H1 (cell line): Measurements from ENCODE around the gene RNMT. TPM values are rescaled to one million over a fixed set of nuclear protein-coding genes. Genes with fewer than 3 reads are reported as not detected.

Source experiments
- CTCF ChIA-PET: fragments of 300-600 bp; sonication (Branson Sonifier 250); formaldehyde crosslinking; loops from one replicate; lab custom pipeline; 2021; ENCODE audit not compliant: partially characterized antibody; lab: Charles Lee
- POLR2A ChIA-PET: fragments of 300-600 bp; sonication (Branson Sonifier 250); formaldehyde crosslinking; loops from one replicate; lab custom pipeline; 2021; ENCODE audit warnings: inconsistent platforms; ENCODE audit not compliant: partially characterized antibody; lab: Charles Lee
- DNase-seq, 2 experiments: peaks; one replicate each; pipeline versions ENCODE4 v3.0.0 to v3.0.0-alpha.2; 2010 to 2022; ENCODE audit warnings: low spot score in 2 of 2, low read depth in 1 of 2, mixed read lengths in 1 of 2
- FAIRE-seq: peaks from 2 replicates; lab custom pipeline; 2011; peaks lifted over from hg19 to GRCh38; lab: Jason Lieb, UNC
- H2AFZ ChIP-seq: 2 replicates; pipeline ENCODE4 v1.8.1; 2012; ENCODE audit warnings: low read length, inconsistent platforms
- H2AK5ac ChIP-seq: 2 replicates; pipeline ENCODE4 v1.6.1; 2013; ENCODE audit warnings: low read depth, low read length
- H2BK120ac ChIP-seq: replicated peaks from 2 replicates; pipeline ENCODE3; 2013; ENCODE audit warnings: low read depth, low read length, inconsistent platforms
- H2BK12ac ChIP-seq: 2 replicates; pipeline ENCODE4 v1.6.1; 2013; ENCODE audit warnings: low read depth, low read length
- H2BK15ac ChIP-seq: 2 replicates; pipeline ENCODE4 v1.6.1; 2013; ENCODE audit warnings: low read length
- H2BK20ac ChIP-seq: 2 replicates; pipeline ENCODE4 v1.6.1; 2013; ENCODE audit warnings: low read length
- H2BK5ac ChIP-seq: 2 replicates; pipeline ENCODE4 v1.6.1; 2013; ENCODE audit warnings: low read depth, low read length
- H3K14ac ChIP-seq: 2 replicates; pipeline ENCODE4 v1.6.1; 2013; ENCODE audit warnings: inconsistent platforms; ENCODE audit not compliant: insufficient read length
- H3K18ac ChIP-seq: 2 replicates; pipeline ENCODE4 v1.6.1; 2013; ENCODE audit warnings: low read length; ENCODE audit errors: extremely low read depth
- H3K23ac ChIP-seq: 2 replicates; pipeline ENCODE4 v1.6.1; 2013; ENCODE audit warnings: inconsistent platforms; ENCODE audit not compliant: insufficient read length
- H3K23me2 ChIP-seq: 2 replicates; pipeline ENCODE4 v1.6.1; 2013; ENCODE audit warnings: low read depth, low read length
- H3K27ac ChIP-seq: 2 replicates; pipeline ENCODE4 v1.6.1; 2011; ENCODE audit warnings: low read depth, low read length, inconsistent platforms
- H3K27me3 ChIP-seq, 4 experiments: replicated peaks in 1 of 4; 1 replicate in 1 of 4; 2 replicates in 3 of 4; pipeline versions ENCODE4 v1.6.1 to v1.8.1; 2011 to 2013; ENCODE audit warnings: low read length in 3 of 4, mild to moderate bottlenecking in 3 of 4, inconsistent platforms in 2 of 4, mixed read lengths in 2 of 4, moderate library complexity in 1 of 4; ENCODE audit not compliant: control insufficient read depth in 3 of 4, insufficient read depth in 3 of 4; ENCODE audit errors: extremely low read depth in 1 of 4
- H3K36me3 ChIP-seq, 4 experiments: 2 replicates each; pipeline versions ENCODE4 v1.6.1 to v1.8.1; 2011 to 2013; ENCODE audit warnings: mild to moderate bottlenecking in 4 of 4, low read length in 3 of 4, moderate library complexity in 2 of 4, control low read depth in 1 of 4, inconsistent platforms in 1 of 4; ENCODE audit not compliant: insufficient read depth in 4 of 4, control insufficient read depth in 2 of 4
- H3K4ac ChIP-seq: replicated peaks from 2 replicates; pipeline ENCODE3; 2013; ENCODE audit warnings: low read length, low read depth, mixed read lengths, inconsistent platforms; ENCODE audit not compliant: insufficient read length
- H3K4me1 ChIP-seq, 4 experiments: replicated peaks in 1 of 4; 1 replicate in 1 of 4; 2 replicates in 3 of 4; pipeline versions ENCODE4 v1.6.1 to v1.8.1; 2011 to 2013; ENCODE audit warnings: low read length in 3 of 4, inconsistent platforms in 2 of 4, mixed read lengths in 1 of 4; ENCODE audit not compliant: insufficient read depth in 4 of 4, control insufficient read depth in 3 of 4
- H3K4me2 ChIP-seq, 2 experiments: 2 replicates each; pipeline versions ENCODE4 v1.6.1 to v1.8.1; 2011 to 2013; ENCODE audit warnings: low read depth in 2 of 2, low read length in 2 of 2, control low read depth in 1 of 2, inconsistent platforms in 1 of 2, mild to moderate bottlenecking in 1 of 2; ENCODE audit not compliant: insufficient read depth in 1 of 2
- H3K4me3 ChIP-seq, 4 experiments: fragments of 200-600, 300-600 bp in 1 of 4; sonication (generic), shearing (Covaris generic), sonication (Bioruptor Twin) in 1 of 4; 2 replicates each; pipeline versions ENCODE4 v1.5.1 to v1.8.1; 2011 to 2016; ENCODE audit warnings: low read length in 4 of 4, low read depth in 3 of 4, control low read depth in 2 of 4, inconsistent platforms in 2 of 4, mild to moderate bottlenecking in 2 of 4, mixed read lengths in 1 of 4, moderate library complexity in 1 of 4; ENCODE audit not compliant: insufficient read depth in 2 of 4; ENCODE audit errors: extremely low read depth in 1 of 4
- H3K56ac ChIP-seq: replicated peaks from 2 replicates; pipeline ENCODE3; 2013; ENCODE audit warnings: low read depth, mild to moderate bottlenecking, mixed read lengths, low read length, inconsistent platforms; ENCODE audit not compliant: insufficient read length
- H3K79me1 ChIP-seq: 2 replicates; pipeline ENCODE4 v1.6.1; 2013; ENCODE audit warnings: low read depth, low read length, control low read depth
- H3K79me2 ChIP-seq, 2 experiments: 2 replicates each; pipeline versions ENCODE4 v1.6.1 to v1.8.1; 2012 to 2013; ENCODE audit warnings: low read length in 2 of 2, mild to moderate bottlenecking in 2 of 2, inconsistent platforms in 1 of 2; ENCODE audit not compliant: insufficient read depth in 2 of 2, control insufficient read depth in 1 of 2
- H3K9ac ChIP-seq, 4 experiments: replicated peaks in 1 of 4; 1 replicate in 1 of 4; 2 replicates in 3 of 4; pipeline versions ENCODE4 v1.6.1 to v1.8.1; 2011 to 2013; ENCODE audit warnings: low read depth in 3 of 4, low read length in 3 of 4, control low read depth in 2 of 4, mild to moderate bottlenecking in 2 of 4, moderate library complexity in 2 of 4, inconsistent platforms in 1 of 4; ENCODE audit errors: extremely low read depth in 1 of 4
- H3K9me3 ChIP-seq, 2 experiments: 2 replicates each; pipeline versions ENCODE4 v1.6.1 to v1.8.1; 2012 to 2013; ENCODE audit warnings: mild to moderate bottlenecking in 2 of 2, moderate library complexity in 2 of 2, control low read depth in 1 of 2, inconsistent platforms in 1 of 2, low read depth in 1 of 2, low read length in 1 of 2, mixed read lengths in 1 of 2; ENCODE audit not compliant: insufficient read depth in 2 of 2
- H4K20me1 ChIP-seq, 2 experiments: replicated peaks in 1 of 2; 2 replicates each; pipeline versions ENCODE3 to v1.8.1; 2011 to 2013; ENCODE audit warnings: inconsistent platforms in 2 of 2, low read length in 2 of 2, mild to moderate bottlenecking in 1 of 2; ENCODE audit not compliant: insufficient read depth in 2 of 2, control insufficient read depth in 1 of 2
- H4K5ac ChIP-seq: 2 replicates; pipeline ENCODE4 v1.6.1; 2013; ENCODE audit warnings: low read length, low read depth, mixed read lengths, inconsistent platforms; ENCODE audit not compliant: insufficient read length
- H4K8ac ChIP-seq: 2 replicates; pipeline ENCODE4 v1.8.0; 2013; ENCODE audit warnings: mild to moderate bottlenecking, moderate library complexity, low read length, inconsistent platforms; ENCODE audit not compliant: insufficient read depth; ENCODE audit errors: extremely low read depth
- H4K91ac ChIP-seq: replicated peaks from 2 replicates; pipeline ENCODE3; 2013; ENCODE audit warnings: low read length, mixed read lengths, inconsistent platforms; ENCODE audit not compliant: insufficient read length
- ASH2L ChIP-seq: fragments of 200-600, 300-600 bp; sonication (generic); IDR thresholded peaks from one replicate; pipeline ENCODE4 v1.7.1; 2017; ENCODE audit warnings: low read length
- CTBP2 ChIP-seq: IDR thresholded peaks from 2 replicates; pipeline ENCODE4 v1.7.0; 2011; ENCODE audit warnings: borderline replicate concordance, mild to moderate bottlenecking, moderate library complexity, mixed read lengths, low read length; ENCODE audit not compliant: insufficient read depth, insufficient read length
- YY1 ChIP-seq: IDR thresholded peaks from 2 replicates; pipeline ENCODE4 v1.6.1; 2011; ENCODE audit warnings: low read depth, mild to moderate bottlenecking, low read length
- WGBS, 2 experiments: shearing (Covaris generic) in 1 of 2; methylation state at CpG; one replicate each; pipeline versions ENCODE4 v1.1.6 to v1.1.7; 2013 to 2015; ENCODE audit warnings: low lambda C conversion rate in 2 of 2, mixed read lengths in 2 of 2, inconsistent platforms in 1 of 2, low coverage in 1 of 2, missing lambda C conversion rate in 1 of 2; ENCODE audit not compliant: insufficient replicate concordance in 2 of 2, insufficient coverage in 1 of 2, insufficient read length in 1 of 2; ENCODE audit errors: extremely low coverage in 1 of 2, missing lambda C conversion rate in 1 of 2; 5-methylcytosine and 5-hydroxymethylcytosine counted together
- polyA plus RNA-seq, 7 experiments: library from polyadenylated mRNA; depleted of rRNA in 3 of 7; stranded (reverse) in 5 of 7; unstranded in 2 of 7; fragments of >200 nt in 5 of 7; fragments of 200-250 nt in 2 of 7; gene quantifications; 1 replicate in 5 of 7; 2 replicates in 1 of 7; 4 replicates in 1 of 7; pipeline versions ENCODE4 v1.2.1 to v1.2.3, GENCODE V29; 2011 to 2013; ENCODE audit warnings: missing spikeins in 2 of 7, mixed read lengths in 2 of 7
- total RNA-seq: library from RNA; stranded (reverse); fragmentation: NEBNext Ultra II Directional; extraction: Animal tissue kit (Norgen Biotek cat#: 25700); gene quantifications from 2 replicates; pipeline ENCODE4 v1.2.1, GENCODE V29; 2021

RNMT gene
- total and polyA plus RNA-seq, 2 of the 8 experiments (the other 6 are each of a cell fraction or from before 2014, with no cell fraction given): 25.3 to 63.5 TPM

- FAIRE-seq (no peak), DNase-seq (no peak)
- peaks cover 1 to 2% of the 10 kb centered on the region in 2 experiments for H4K20me1 ChIP-seq
- H4K5ac ChIP-seq: no peak overlapping the region
- no peak overlapping the region for H3K14ac ChIP-seq
- ChIA-PET POLR2A (no interaction called here), CTCF (no interaction called here)
- H3K56ac ChIP-seq: no peak overlapping the region
- no peak overlapping the region for H4K8ac ChIP-seq
- H3K23ac ChIP-seq: no peak overlapping the region
- H2AFZ ChIP-seq: no peak overlapping the region
- H2BK120ac ChIP-seq: no peak overlapping the region
- H3K18ac ChIP-seq: no peak overlapping the region
- H3K23me2 ChIP-seq: no peaks in the 10 kb centered on the region
- no peak overlapping the region for H2AK5ac ChIP-seq
- H3K4me2 ChIP-seq: no peak overlapping the region
- H2BK5ac ChIP-seq: no peak overlapping the region
- H3K9ac ChIP-seq: no peak overlapping the region
- no peaks in the 10 kb centered on the region for H3K79me1 ChIP-seq
- peaks cover 12 to 76% (median 43%) of the 10 kb centered on the region in 4 experiments for H3K36me3 ChIP-seq
- TF ChIP-seq YY1 (no peak), ASH2L (no peak), CTBP2 (no peak)
- no peak overlapping the region for H2BK15ac ChIP-seq
- H3K27me3 ChIP-seq: no peaks in the 10 kb centered on the region
- no peaks in the 10 kb centered on the region for H3K9me3 ChIP-seq
- no peak overlapping the region for H3K4me3 ChIP-seq
- no peak overlapping the region for H2BK20ac ChIP-seq
- no peaks in the 10 kb centered on the region for H3K4me1 ChIP-seq
- no peak overlapping the region for H4K91ac ChIP-seq
- H3K4ac ChIP-seq: no peak overlapping the region
- no peak overlapping the region for H2BK12ac ChIP-seq
- no peak overlapping the region for H3K27ac ChIP-seq
- WGBS, 2 experiments: 94% methylated on average over 2 of the region's 2 CpGs; no CpG with 5 or more reads in 1 of the 2 experiments
- H3K79me2 ChIP-seq: peaks cover 0 to 25% of the 10 kb centered on the region in 2 experiments; a peak in 2 of 4 replicates
Observed at GRCh38 chr18:13735681-13736080, 9.2 kb downstream of the RNMT start.
